HepG2 (cell line): ENCODE data around the gene SERINC5. TPM values are rescaled to one million over a fixed set of nuclear protein-coding genes. Genes with fewer than 3 reads are reported as not detected.

Experiments used
- ARID4A ChIP-seq: sonication (generic); formaldehyde crosslinking; IDR thresholded peaks from 2 replicates; pipeline ENCODE4 v1.5.0; 2020; ENCODE audit warnings: mild to moderate bottlenecking, missing genetic modification reagents, borderline replicate concordance
- CEBPG ChIP-seq: IDR thresholded peaks from 2 replicates; pipeline ENCODE4 v1.6.1; 2016
- CENPT ChIP-seq: sonication (generic); formaldehyde crosslinking; IDR thresholded peaks from 2 replicates; pipeline ENCODE4 v1.8.0; 2022; ENCODE audit warnings: low read depth, mild to moderate bottlenecking, moderate library complexity, missing genetic modification reagents
- FOXK1 ChIP-seq: sonication (generic); formaldehyde crosslinking; IDR thresholded peaks from 2 replicates; pipeline ENCODE4 v1.4.0; 2020; ENCODE audit warnings: low read depth, missing genetic modification reagents, borderline replicate concordance
- KDM3A ChIP-seq: IDR thresholded peaks from 2 replicates; pipeline ENCODE4 v1.6.1; 2018; ENCODE audit warnings: low read depth, missing compliant biosample characterization
- NONO ChIP-seq, 2 experiments: fragments of 450-650 bp in 1 of 2; sonication (generic) in 1 of 2; formaldehyde crosslinking in 1 of 2; IDR thresholded peaks in 1 of 2; conservative IDR thresholded peaks in 1 of 2; 2 replicates each; pipeline versions ENCODE4 v1.6.1 to v1.8.0; 2017 to 2022; ENCODE audit warnings: mild to moderate bottlenecking in 1 of 2, missing genetic modification reagents in 1 of 2, moderate library complexity in 1 of 2
- POLR2A ChIP-seq, 2 experiments: IDR thresholded peaks; 2 replicates each; pipeline ENCODE4 v1.6.1; 2011; ENCODE audit warnings: low read depth in 2 of 2, low read length in 2 of 2, mild to moderate bottlenecking in 1 of 2, moderate library complexity in 1 of 2; ENCODE audit not compliant: insufficient read depth in 1 of 2
- SKIL ChIP-seq: sonication (generic); formaldehyde crosslinking; IDR thresholded peaks from 2 replicates; pipeline ENCODE4 v1.8.0; 2022; ENCODE audit warnings: missing genetic modification reagents, mild to moderate bottlenecking, moderate library complexity, borderline replicate concordance
- TEAD3 ChIP-seq: optimal IDR thresholded peaks from 2 replicates; pipeline ENCODE3; 2016; ENCODE audit warnings: borderline replicate concordance
- ZBTB8A ChIP-seq: sonication (generic); formaldehyde crosslinking; IDR thresholded peaks from 2 replicates; pipeline ENCODE4 v1.4.0; 2020; ENCODE audit warnings: mild to moderate bottlenecking, low read depth, missing genetic modification reagents, borderline replicate concordance
- ZGPAT ChIP-seq: IDR thresholded peaks from 2 replicates; pipeline ENCODE4 v1.6.1; 2016; ENCODE audit warnings: mild to moderate bottlenecking
- ZNF124 ChIP-seq: sonication (generic); formaldehyde crosslinking; IDR thresholded peaks from 2 replicates; pipeline ENCODE4 v1.4.0; 2020; ENCODE audit warnings: missing genetic modification reagents
- ZNF234 ChIP-seq: sonication (generic); formaldehyde crosslinking; conservative IDR thresholded peaks from 2 replicates; pipeline ENCODE4 v1.5.1; 2020; ENCODE audit warnings: mild to moderate bottlenecking, missing genetic modification reagents
- ZNF672 ChIP-seq: sonication (generic); formaldehyde crosslinking; IDR thresholded peaks from 2 replicates; pipeline ENCODE4 v1.8.1; 2022; ENCODE audit warnings: missing genetic modification reagents
- polyA plus RNA-seq, 8 experiments: library from polyadenylated mRNA; depleted of rRNA in 3 of 8; stranded (reverse) in 7 of 8; unstranded in 1 of 8; fragments of >200 nt; fragmentation: Illumina TruSeq in 4 of 8; extraction: Trizol in 4 of 8; gene quantifications; 2 replicates each; pipeline versions ENCODE4 v1.2.1 to v1.2.3, GENCODE V29; 2011 to 2016; ENCODE audit warnings: low read depth in 4 of 8, missing spikeins in 1 of 8, mixed read lengths in 1 of 8; ENCODE audit not compliant: insufficient read depth in 1 of 8
- total RNA-seq, 5 experiments: library from RNA; depleted of rRNA; stranded (reverse); fragments of >200 nt; fragmentation: Illumina TruSeq; extraction: Trizol; gene quantifications; 2 replicates each; pipeline ENCODE4 v1.2.3, GENCODE V29; 2016; ENCODE audit warnings: low read depth in 1 of 5
- TF ChIP-seq, protein P1 (sequence below): sonication (generic); formaldehyde crosslinking; IDR thresholded peaks from 2 replicates; pipeline ENCODE4 v1.4.0; 2020; ENCODE audit warnings: missing genetic modification reagents

SERINC5 gene
- total and polyA plus RNA-seq, 2 of the 13 experiments (the other 11 are each of a cell fraction or from before 2014, with no cell fraction given), result 17.3 to 22.8 TPM

GRCh38 chr5:80184235-80185023 is 71.4 kb downstream of the SERINC5 start (continued):
- TF ChIP-seq ARID4A (CRISPR knock-in tag) (no peak), NONO (IDR thresholded peaks at IDR 0.05) (no peak), NONO (CRISPR knock-in tag; conservative IDR thresholded peaks at IDR 0.05) (0 out of 2 replicates have a peak, but pooled peaks have one; percentile 21), ZNF672 (CRISPR knock-in tag) (no peak), POLR2A (IDR thresholded peaks at IDR 0.05; ENCODE audit: insufficient read depth in 1 of 2, low read depth in 2 of 2, low read length in 2 of 2) (no peak), CEBPG (CRISPR knock-in tag) (peak; percentile 81), TEAD3 (CRISPR knock-in tag) (peak; percentile 87), ZGPAT (CRISPR knock-in tag) (peak; percentile 81; the same call in 1 of the 2 replicates), FOXK1 (no peak), ZBTB8A (CRISPR knock-in tag) (no peak), ZNF124 (no peak; the same call in 1 of the 2 replicates), KDM3A (no peak), SKIL (CRISPR knock-in tag) (0 out of 2 replicates have a peak, but pooled peaks have one; percentile 22), CENPT (CRISPR knock-in tag) (no peak), ZNF234 (CRISPR knock-in tag) (no peak)
- TF ChIP-seq, protein P1, sequence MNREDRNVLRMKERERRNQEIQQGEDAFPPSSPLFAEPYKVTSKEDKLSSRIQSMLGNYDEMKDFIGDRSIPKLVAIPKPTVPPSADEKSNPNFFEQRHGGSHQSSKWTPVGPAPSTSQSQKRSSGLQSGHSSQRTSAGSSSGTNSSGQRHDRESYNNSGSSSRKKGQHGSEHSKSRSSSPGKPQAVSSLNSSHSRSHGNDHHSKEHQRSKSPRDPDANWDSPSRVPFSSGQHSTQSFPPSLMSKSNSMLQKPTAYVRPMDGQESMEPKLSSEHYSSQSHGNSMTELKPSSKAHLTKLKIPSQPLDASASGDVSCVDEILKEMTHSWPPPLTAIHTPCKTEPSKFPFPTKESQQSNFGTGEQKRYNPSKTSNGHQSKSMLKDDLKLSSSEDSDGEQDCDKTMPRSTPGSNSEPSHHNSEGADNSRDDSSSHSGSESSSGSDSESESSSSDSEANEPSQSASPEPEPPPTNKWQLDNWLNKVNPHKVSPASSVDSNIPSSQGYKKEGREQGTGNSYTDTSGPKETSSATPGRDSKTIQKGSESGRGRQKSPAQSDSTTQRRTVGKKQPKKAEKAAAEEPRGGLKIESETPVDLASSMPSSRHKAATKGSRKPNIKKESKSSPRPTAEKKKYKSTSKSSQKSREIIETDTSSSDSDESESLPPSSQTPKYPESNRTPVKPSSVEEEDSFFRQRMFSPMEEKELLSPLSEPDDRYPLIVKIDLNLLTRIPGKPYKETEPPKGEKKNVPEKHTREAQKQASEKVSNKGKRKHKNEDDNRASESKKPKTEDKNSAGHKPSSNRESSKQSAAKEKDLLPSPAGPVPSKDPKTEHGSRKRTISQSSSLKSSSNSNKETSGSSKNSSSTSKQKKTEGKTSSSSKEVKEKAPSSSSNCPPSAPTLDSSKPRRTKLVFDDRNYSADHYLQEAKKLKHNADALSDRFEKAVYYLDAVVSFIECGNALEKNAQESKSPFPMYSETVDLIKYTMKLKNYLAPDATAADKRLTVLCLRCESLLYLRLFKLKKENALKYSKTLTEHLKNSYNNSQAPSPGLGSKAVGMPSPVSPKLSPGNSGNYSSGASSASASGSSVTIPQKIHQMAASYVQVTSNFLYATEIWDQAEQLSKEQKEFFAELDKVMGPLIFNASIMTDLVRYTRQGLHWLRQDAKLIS (CRISPR knock-in tag), result no peak
